Panc1 (cell line): ENCODE results near the gene MB21D2. TPM values are rescaled to one million over a fixed set of nuclear protein-coding genes. Genes with fewer than 3 reads are reported as not detected.

ENCODE experiments used
- ATAC-seq: fragments of 200-7000 bp; cut with Tn5 transposase; 2 replicates; pipeline ENCODE4 v1.9.1; 2020; ENCODE audit warnings: mild to moderate bottlenecking, moderate library complexity
- BruUV-seq: library from RNA; stranded (reverse); fragments of 400-500 nt; replicated peaks from 2 replicates; lab custom pipeline; 2021; lab: Mats Ljungman, UMichigan
- CTCF ChIA-PET: fragments of 300-600 bp; sonication (Branson Sonifier 250); formaldehyde crosslinking; loops from one replicate; lab custom pipeline; 2022; ENCODE audit warnings: antibody characterized with exemption; lab: Charles Lee
- POLR2A ChIA-PET: fragments of 300-600 bp; sonication (Branson Sonifier 250); formaldehyde crosslinking; loops from one replicate; lab custom pipeline; 2022; ENCODE audit warnings: antibody characterized with exemption; lab: Charles Lee
- DNase-seq: peaks from one replicate; pipeline ENCODE4 v3.0.0-alpha.2; 2010; ENCODE audit warnings: low read depth, low spot score
- H3K27ac ChIP-seq: 2 replicates; pipeline ENCODE4 v1.5.1; 2011; ENCODE audit warnings: mild to moderate bottlenecking, low read length, inconsistent platforms
- H3K27me3 ChIP-seq: fragments of 200-500 bp; sonication (Bioruptor generic); 2 replicates; pipeline ENCODE4 v1.6.0; 2014; ENCODE audit warnings: low read length, inconsistent platforms; ENCODE audit not compliant: control insufficient read depth, insufficient read depth
- H3K36me3 ChIP-seq: fragments of 200-500 bp; sonication (Bioruptor generic); 2 replicates; pipeline ENCODE4 v1.5.1; 2014; ENCODE audit warnings: inconsistent platforms, mild to moderate bottlenecking, low read length, moderate library complexity; ENCODE audit not compliant: control insufficient read depth, insufficient read depth
- H3K4me1 ChIP-seq: 2 replicates; pipeline ENCODE4 v1.5.1; 2011; ENCODE audit warnings: inconsistent platforms, mild to moderate bottlenecking, low read length, moderate library complexity; ENCODE audit not compliant: control insufficient read depth, insufficient read depth
- H3K4me3 ChIP-seq, 2 experiments: 2 replicates each; pipeline ENCODE4 v1.5.1; 2011 to 2012; ENCODE audit warnings: low read depth in 2 of 2, low read length in 2 of 2, mild to moderate bottlenecking in 2 of 2, inconsistent platforms in 1 of 2, moderate library complexity in 1 of 2
- H3K9me3 ChIP-seq: fragments of 200-500 bp; sonication (Bioruptor generic); 2 replicates; pipeline ENCODE4 v1.5.1; 2014; ENCODE audit warnings: low read depth, mild to moderate bottlenecking, inconsistent platforms, low read length, moderate library complexity; ENCODE audit not compliant: control insufficient read depth, insufficient read depth
- CTCF ChIP-seq: fragments of 450-650 bp; IDR thresholded peaks from 2 replicates; pipeline ENCODE4 v1.5.1; 2017; ENCODE audit warnings: mild to moderate bottlenecking
- POLR2AphosphoS5 ChIP-seq: IDR thresholded peaks from 2 replicates; pipeline ENCODE4 v1.6.1; 2012; ENCODE audit warnings: mild to moderate bottlenecking, low read depth, low read length, moderate library complexity
- SIN3A ChIP-seq: IDR thresholded peaks from 2 replicates; pipeline ENCODE4 v1.6.1; 2012; ENCODE audit warnings: low read depth, mild to moderate bottlenecking, low read length, moderate library complexity, borderline replicate concordance; ENCODE audit not compliant: insufficient read depth
- TCF7L2 ChIP-seq: IDR thresholded peaks from 2 replicates; pipeline ENCODE4 v1.6.1; 2011; ENCODE audit warnings: mild to moderate bottlenecking, low read depth, low read length, inconsistent platforms
- in situ Hi-C: cut with HindIII; loops from 2 replicates; pipeline ENCODE4 v1.10.0; 2016; ENCODE audit warnings: low sequenced_read_pairs, low pct_unique_long_range_greater_than_20kb
- intact Hi-C: fragments of 100-400 bp; cut with micrococcal nuclease; formaldehyde crosslinking; loops from one replicate; pipeline ENCODE4 v1.10.0; 2022; ENCODE audit not compliant: unreplicated experiment
- total RNA-seq: library from RNA; stranded (reverse); gene quantifications from one replicate; pipeline ENCODE4 v1.2.1, GENCODE V29; 2021; ENCODE audit not compliant: unreplicated experiment
- TF ChIP-seq, protein P1 (sequence below), 2 experiments: IDR thresholded peaks; 2 replicates each; pipeline ENCODE4 v1.6.1; 2011 to 2012; ENCODE audit warnings: low read depth in 2 of 2, control low read depth in 1 of 2, low read length in 1 of 2, mild to moderate bottlenecking in 1 of 2, moderate library complexity in 1 of 2; ENCODE audit not compliant: insufficient read depth in 1 of 2

The MB21D2 gene
- total RNA-seq, 1 experiment from 2014 or later, result 7.8 TPM

DNA sequence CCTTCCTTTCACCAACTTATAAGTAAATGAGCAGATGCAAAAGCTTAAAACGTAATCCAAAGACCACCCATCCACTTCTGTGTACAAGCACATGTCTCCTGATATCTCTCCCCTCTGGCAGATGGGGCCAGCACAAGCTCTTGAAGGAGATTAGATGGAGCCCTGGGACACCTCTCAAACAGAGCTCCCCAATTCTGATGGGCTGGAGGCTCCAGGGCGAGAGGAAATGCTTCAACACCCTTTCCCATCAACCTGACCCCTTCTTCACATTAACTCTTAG is 73.2 kb downstream of the MB21D2 start:
- TF ChIP-seq CTCF (no peak), SIN3A (no peak), POLR2AphosphoS5 (no peak), TCF7L2 (no peak)
- TF ChIP-seq, protein P1, sequence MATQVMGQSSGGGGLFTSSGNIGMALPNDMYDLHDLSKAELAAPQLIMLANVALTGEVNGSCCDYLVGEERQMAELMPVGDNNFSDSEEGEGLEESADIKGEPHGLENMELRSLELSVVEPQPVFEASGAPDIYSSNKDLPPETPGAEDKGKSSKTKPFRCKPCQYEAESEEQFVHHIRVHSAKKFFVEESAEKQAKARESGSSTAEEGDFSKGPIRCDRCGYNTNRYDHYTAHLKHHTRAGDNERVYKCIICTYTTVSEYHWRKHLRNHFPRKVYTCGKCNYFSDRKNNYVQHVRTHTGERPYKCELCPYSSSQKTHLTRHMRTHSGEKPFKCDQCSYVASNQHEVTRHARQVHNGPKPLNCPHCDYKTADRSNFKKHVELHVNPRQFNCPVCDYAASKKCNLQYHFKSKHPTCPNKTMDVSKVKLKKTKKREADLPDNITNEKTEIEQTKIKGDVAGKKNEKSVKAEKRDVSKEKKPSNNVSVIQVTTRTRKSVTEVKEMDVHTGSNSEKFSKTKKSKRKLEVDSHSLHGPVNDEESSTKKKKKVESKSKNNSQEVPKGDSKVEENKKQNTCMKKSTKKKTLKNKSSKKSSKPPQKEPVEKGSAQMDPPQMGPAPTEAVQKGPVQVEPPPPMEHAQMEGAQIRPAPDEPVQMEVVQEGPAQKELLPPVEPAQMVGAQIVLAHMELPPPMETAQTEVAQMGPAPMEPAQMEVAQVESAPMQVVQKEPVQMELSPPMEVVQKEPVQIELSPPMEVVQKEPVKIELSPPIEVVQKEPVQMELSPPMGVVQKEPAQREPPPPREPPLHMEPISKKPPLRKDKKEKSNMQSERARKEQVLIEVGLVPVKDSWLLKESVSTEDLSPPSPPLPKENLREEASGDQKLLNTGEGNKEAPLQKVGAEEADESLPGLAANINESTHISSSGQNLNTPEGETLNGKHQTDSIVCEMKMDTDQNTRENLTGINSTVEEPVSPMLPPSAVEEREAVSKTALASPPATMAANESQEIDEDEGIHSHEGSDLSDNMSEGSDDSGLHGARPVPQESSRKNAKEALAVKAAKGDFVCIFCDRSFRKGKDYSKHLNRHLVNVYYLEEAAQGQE (IDR thresholded peaks at IDR 0.05; ENCODE audit: insufficient read depth in 1 of 2, low read depth in 2 of 2, low read length in 1 of 2), result no peak
- CTCF ChIA-PET, result no interaction called here
- in situ Hi-C loops, result no loop called here
- no peak for ATAC-seq
- intact Hi-C loops, result no loop called here
- Histone ChIP-seq H3K9me3 (no peaks in the 10 kb centered on the region), H3K4me3 (no peak overlapping the region), H3K36me3 (no peaks in the 10 kb centered on the region), H3K27ac (no peak overlapping the region), H3K27me3 (no peaks in the 10 kb centered on the region), H3K4me1 (peaks cover 8% of the 10 kb centered on the region)
- POLR2A ChIA-PET, result no interaction called here
- no peak for DNase-seq
- no TSS peak for BruUV-seq

GRCh38 chr3:192843723-192844485 is 73.8 kb downstream of the MB21D2 start:
- Histone ChIP-seq H3K27ac (no peak overlapping the region), H3K36me3 (no peaks in the 10 kb centered on the region), H3K4me3 (no peak overlapping the region), H3K27me3 (no peaks in the 10 kb centered on the region), H3K4me1 (peaks cover 8% of the 10 kb centered on the region), H3K9me3 (no peaks in the 10 kb centered on the region)
- no TSS peak for BruUV-seq
- in situ Hi-C loops (no loop called here), intact Hi-C loops (no loop called here)
- ATAC-seq (no peak), DNase-seq (no peak)
- CTCF ChIA-PET, result no interaction called here
- TF ChIP-seq CTCF (no peak), SIN3A (no peak), TCF7L2 (no peak)
- TF ChIP-seq, protein P1 (IDR thresholded peaks at IDR 0.05; ENCODE audit: insufficient read depth in 1 of 2, low read depth in 2 of 2, low read length in 1 of 2), result no peak
- POLR2A ChIA-PET, result no interaction called here
